Nephron progenitor cell (in vitro differentiated cells): ENCODE results near the gene AMER2.

Source experiments
- DNase-seq: peaks from one replicate; pipeline ENCODE4 v3.0.0; 2021
- H3K27ac Mint-ChIP-seq: 2 replicates; pipeline ENCODE4 v1.8.0; 2021; ENCODE audit warnings: mild to moderate bottlenecking, moderate library complexity, mixed read lengths
- H3K27me3 Mint-ChIP-seq: 2 replicates; pipeline ENCODE4 v1.8.0; 2021; ENCODE audit warnings: mild to moderate bottlenecking, low read depth, mixed read lengths; ENCODE audit not compliant: poor library complexity
- H3K36me3 Mint-ChIP-seq: 2 replicates; pipeline ENCODE4 v1.8.0; 2021; ENCODE audit warnings: low read depth, mixed read lengths
- H3K4me1 Mint-ChIP-seq: 2 replicates; pipeline ENCODE4 v1.8.0; 2021; ENCODE audit warnings: mixed read lengths
- H3K4me3 Mint-ChIP-seq: 2 replicates; pipeline ENCODE4 v1.8.0; 2021; ENCODE audit warnings: mild to moderate bottlenecking, moderate library complexity, mixed read lengths
- H3K9me3 Mint-ChIP-seq: 2 replicates; pipeline ENCODE4 v1.8.0; 2021; ENCODE audit warnings: mild to moderate bottlenecking, moderate library complexity, mixed read lengths
- CTCF ChIP-seq: fragments of 200-600 bp; sonication (generic); IDR thresholded peaks from 2 replicates; pipeline ENCODE4 v1.5.0; 2021; ENCODE audit warnings: antibody characterized with exemption

The AMER2 gene

DNA sequence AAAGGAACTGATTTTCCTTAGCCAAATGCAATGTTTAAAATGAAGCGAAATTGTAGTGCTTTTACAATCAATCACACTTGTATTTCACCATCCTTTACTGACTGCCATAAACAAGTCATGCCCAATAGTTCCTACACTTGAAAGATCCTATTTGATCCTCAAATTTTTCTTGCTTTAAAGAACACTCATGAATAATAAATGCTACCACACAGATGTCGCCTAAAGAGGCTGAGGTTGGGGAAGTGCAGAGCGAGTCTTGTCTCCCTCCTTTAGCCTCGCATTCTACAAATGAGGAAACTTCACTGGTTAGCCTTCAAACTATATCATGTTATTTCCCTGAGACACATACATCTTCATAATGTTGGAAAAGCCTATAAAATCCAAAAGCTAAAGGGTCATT is 18.7 kb upstream of the AMER2 start:
- H3K9me3 Mint-ChIP-seq = peaks cover 8% of the 10 kb centered on the region
- TF ChIP-seq CTCF = no peak
- H3K4me3 Mint-ChIP-seq = no peak overlapping the region
- peaks cover 27% of the 10 kb centered on the region for H3K27me3 Mint-ChIP-seq
- H3K27ac Mint-ChIP-seq = no peak overlapping the region
- H3K4me1 Mint-ChIP-seq = peaks cover 18% of the 10 kb centered on the region
- DNase-seq = no peak
- no peaks in the 10 kb centered on the region for H3K36me3 Mint-ChIP-seq

DNA sequence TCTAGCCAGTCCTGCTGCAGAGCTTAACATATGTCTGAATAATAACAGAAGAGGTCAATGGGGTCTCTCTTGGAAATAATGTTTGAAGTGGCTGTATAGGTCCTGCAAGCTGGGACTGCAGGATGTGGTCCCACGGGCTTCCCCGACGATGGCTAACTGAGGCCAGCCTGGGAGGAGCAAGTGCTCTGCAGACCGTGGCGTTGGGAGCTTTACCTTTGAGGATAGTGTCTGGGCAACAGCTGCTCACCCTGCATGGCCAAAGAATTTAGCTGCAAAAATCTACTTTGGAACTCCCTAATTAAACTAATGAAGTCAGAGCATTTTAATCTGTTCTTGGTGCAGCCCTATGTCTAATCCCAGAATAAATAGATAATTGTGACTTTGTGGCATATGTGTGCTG is 18.2 kb upstream of the AMER2 start:
- TF ChIP-seq CTCF = no peak
- peaks cover 27% of the 10 kb centered on the region for H3K27me3 Mint-ChIP-seq
- H3K4me1 Mint-ChIP-seq = peaks cover 18% of the 10 kb centered on the region
- no peaks in the 10 kb centered on the region for H3K36me3 Mint-ChIP-seq
- no peak overlapping the region for H3K4me3 Mint-ChIP-seq
- H3K9me3 Mint-ChIP-seq = peaks cover 8% of the 10 kb centered on the region
- H3K27ac Mint-ChIP-seq = no peak overlapping the region
- DNase-seq = no peak

DNA sequence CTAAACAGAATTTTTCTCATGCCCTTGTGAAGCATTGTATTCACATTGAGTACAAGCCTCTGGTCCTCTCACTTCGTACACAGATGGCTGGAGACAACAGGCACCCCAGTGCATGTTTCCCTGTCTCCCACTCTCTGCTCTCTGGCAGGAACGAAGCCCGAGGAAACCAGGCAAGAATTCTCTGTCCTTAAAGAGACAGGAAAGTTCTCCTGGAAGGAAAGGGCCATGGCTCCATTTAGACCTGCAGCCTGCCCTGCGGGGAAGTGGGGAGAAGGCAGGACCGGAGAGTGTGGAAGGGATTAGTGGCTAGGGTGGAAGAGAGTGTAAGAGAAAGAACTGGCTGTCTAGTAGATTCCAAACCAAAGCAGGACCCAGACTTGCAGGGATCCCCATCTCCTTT is 15.5 kb upstream of the AMER2 start:
- Mint-ChIP-seq H3K27me3 (peaks cover 35% of the 10 kb centered on the region), H3K4me3 (no peak overlapping the region), H3K27ac (no peak overlapping the region), H3K4me1 (peaks cover 18% of the 10 kb centered on the region), H3K9me3 (no peaks in the 10 kb centered on the region), H3K36me3 (no peaks in the 10 kb centered on the region)
- no peak for TF ChIP-seq CTCF
- DNase-seq = no peak

DNA sequence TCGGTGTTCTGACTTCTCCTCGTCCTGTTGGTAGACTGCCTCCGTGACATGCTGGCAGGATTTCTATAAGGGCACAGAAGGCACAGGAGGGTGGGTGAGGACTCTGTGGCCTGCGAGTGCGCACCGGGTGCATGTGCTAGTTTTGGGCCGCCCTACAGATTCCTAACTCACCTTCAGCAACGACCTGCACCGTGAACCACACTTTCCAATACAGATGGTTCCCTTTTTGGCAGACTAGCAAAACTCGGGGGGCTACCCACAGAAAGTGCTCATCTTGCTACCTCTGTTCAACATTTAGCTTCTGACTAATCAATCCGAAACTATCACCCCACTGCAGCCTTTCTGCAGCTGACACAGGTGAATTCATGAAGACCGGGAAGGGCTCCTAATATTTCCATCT is 14.1 kb upstream of the AMER2 start:
- H3K36me3 Mint-ChIP-seq = no peaks in the 10 kb centered on the region
- no peak for DNase-seq

GRCh38 chr13:25181597-25181996 is 9.5 kb upstream of the AMER2 start:
- Mint-ChIP-seq H3K9me3 (peaks cover 24% of the 10 kb centered on the region), H3K27me3 (peaks cover 32% of the 10 kb centered on the region), H3K27ac (no peak overlapping the region), H3K4me3 (no peak overlapping the region), H3K4me1 (peaks cover 25% of the 10 kb centered on the region), H3K36me3 (no peaks in the 10 kb centered on the region)
- DNase-seq = no peak
- TF ChIP-seq CTCF = no peak

More for the DNA sequence above, 14.1 kb upstream of the AMER2 start:
- Mint-ChIP-seq H3K27me3 (peaks cover 28% of the 10 kb centered on the region), H3K4me1 (peaks cover 27% of the 10 kb centered on the region), H3K4me3 (no peak overlapping the region), H3K9me3 (no peaks in the 10 kb centered on the region), H3K27ac (no peak overlapping the region)
- no peak for TF ChIP-seq CTCF

GRCh38 chr13:25180775-25181537 is 8.9 kb upstream of the AMER2 start:
- H3K27ac Mint-ChIP-seq = peak overlapping the region; percentile 42
- H3K9me3 Mint-ChIP-seq = peaks cover 24% of the 10 kb centered on the region
- peaks cover 36% of the 10 kb centered on the region for H3K27me3 Mint-ChIP-seq
- no peak for TF ChIP-seq CTCF
- H3K4me1 Mint-ChIP-seq = peaks cover 25% of the 10 kb centered on the region
- DNase-seq = no peak
- no peaks in the 10 kb centered on the region for H3K36me3 Mint-ChIP-seq
- no peak overlapping the region for H3K4me3 Mint-ChIP-seq
